Fibroblast of lung (primary cell): ENCODE data around the gene TCF7L1. TPM values are rescaled to one million over a fixed set of nuclear protein-coding genes. Genes with fewer than 3 reads are reported as not detected.

Experiments used
- DNase-seq, 2 donors: peaks; one replicate each; pipeline versions ENCODE4 v3.0.0 to v3.0.0-alpha.2; 2010; ENCODE audit warnings: low read depth in 2 of 2
- H2AFZ ChIP-seq: 2 replicates; pipeline ENCODE4 v1.5.1; 2012; ENCODE audit warnings: low read length, control low read depth, inconsistent platforms
- H3K27ac ChIP-seq: 2 replicates; pipeline ENCODE4 v1.5.1; 2011; ENCODE audit warnings: low read length, control low read depth; ENCODE audit not compliant: insufficient read depth
- H3K27me3 ChIP-seq: 2 replicates; pipeline ENCODE4 v1.5.1; 2011; ENCODE audit warnings: mild to moderate bottlenecking, low read length; ENCODE audit not compliant: control insufficient read depth, insufficient read depth
- H3K36me3 ChIP-seq: 2 replicates; pipeline ENCODE4 v1.5.1; 2011; ENCODE audit warnings: low read length; ENCODE audit not compliant: control insufficient read depth, insufficient read depth
- H3K4me1 ChIP-seq: 2 replicates; pipeline ENCODE4 v1.5.1; 2011; ENCODE audit warnings: low read length; ENCODE audit not compliant: control insufficient read depth, insufficient read depth; ENCODE audit errors: extremely low read depth
- H3K4me2 ChIP-seq: 2 replicates; pipeline ENCODE4 v1.5.1; 2011; ENCODE audit warnings: low read length, control low read depth; ENCODE audit not compliant: insufficient read depth; ENCODE audit errors: extremely low read depth
- H3K4me3 ChIP-seq, 4 experiments: fragments of 200-600 bp in 1 of 4; sonication (generic) in 1 of 4; replicated peaks in 1 of 4; 2 replicates each; pipeline ENCODE4 v1.5.1; 2011 to 2016; ENCODE audit warnings: low read length in 4 of 4, low read depth in 3 of 4, mild to moderate bottlenecking in 3 of 4, control low read depth in 2 of 4, inconsistent platforms in 1 of 4, mixed read lengths in 1 of 4; ENCODE audit not compliant: insufficient read depth in 1 of 4; ENCODE audit errors: control extremely low read depth in 1 of 4
- H3K79me2 ChIP-seq: 2 replicates; pipeline ENCODE4 v1.5.1; 2012; ENCODE audit warnings: mild to moderate bottlenecking, low read length, inconsistent platforms; ENCODE audit not compliant: control insufficient read depth, insufficient read depth
- H3K9ac ChIP-seq: 2 replicates; pipeline ENCODE4 v1.5.1; 2011; ENCODE audit warnings: mild to moderate bottlenecking, low read length, control low read depth; ENCODE audit not compliant: insufficient read depth
- H3K9me3 ChIP-seq: 2 replicates; pipeline ENCODE4 v1.5.1; 2012; ENCODE audit warnings: low read depth, low read length; ENCODE audit not compliant: control insufficient read depth, insufficient read depth
- H4K20me1 ChIP-seq: 2 replicates; pipeline ENCODE4 v1.5.1; 2011; ENCODE audit warnings: low read length; ENCODE audit not compliant: control insufficient read depth, insufficient read depth; ENCODE audit errors: extremely low read depth
- CTCF ChIP-seq, 2 donors: IDR thresholded peaks in 1 of 2; conservative IDR thresholded peaks in 1 of 2; 1 replicate in 1 of 2; 2 replicates in 1 of 2; pipeline ENCODE4 v1.5.1; 2011 to 2012; ENCODE audit warnings: low read length in 2 of 2, control low read depth in 1 of 2, inconsistent platforms in 1 of 2, low read depth in 1 of 2, mild to moderate bottlenecking in 1 of 2
- EZH2 ChIP-seq: IDR thresholded peaks from 2 replicates; pipeline ENCODE4 v1.5.1; 2012; ENCODE audit warnings: low read length, control low read depth, mild to moderate bottlenecking; ENCODE audit errors: missing control alignments
- polyA plus RNA-seq, 2 donors: library from polyadenylated mRNA; depleted of rRNA in 1 of 2; stranded (reverse) in 1 of 2; unstranded in 1 of 2; fragments of >200 nt; gene quantifications; 2 replicates each; pipeline ENCODE4 v1.2.1, GENCODE V29; 2011 to 2012; ENCODE audit warnings: missing spikeins in 1 of 2
- total RNA-seq: library from RNA; depleted of rRNA; stranded (reverse); fragments of >200 nt; gene quantifications from 2 replicates; pipeline ENCODE4 v1.2.1, GENCODE V29; 2014

TCF7L1 gene
- total and polyA plus RNA-seq, 2 donors (not counting 1 experiment from before 2014, with no cell fraction given), result 0.83 to 1.5 TPM

- Histone ChIP-seq H3K36me3 (no peaks in the 10 kb centered on the region), H3K4me1 (no peaks in the 10 kb centered on the region), H3K27ac (no peak overlapping the region), H2AFZ (no peak overlapping the region), H4K20me1 (no peaks in the 10 kb centered on the region), H3K9ac (no peak overlapping the region), H3K4me3 (no peak overlapping the region), H3K4me2 (no peak overlapping the region), H3K79me2 (no peaks in the 10 kb centered on the region), H3K9me3 (no peaks in the 10 kb centered on the region), H3K27me3 (no peaks in the 10 kb centered on the region)
- DNase-seq, result peak; percentile 32 to 45
- no peak for TF ChIP-seq CTCF (conservative IDR thresholded peaks at IDR 0.05 in 1 of 2, IDR thresholded peaks at IDR 0.05 in 1 of 2; ENCODE audit: low read depth in 1 of 2, low read length in 2 of 2)
- TF ChIP-seq EZH2, result no peak
Measured at GRCh38 chr2:85183479-85183878, 50.3 kb downstream of the TCF7L1 start.

GRCh38 chr2:85184231-85184630, 51.0 kb downstream of the TCF7L1 start:
- Histone ChIP-seq H3K9me3 (no peaks in the 10 kb centered on the region), H3K4me2 (no peak overlapping the region), H3K4me1 (no peaks in the 10 kb centered on the region), H4K20me1 (no peaks in the 10 kb centered on the region), H3K36me3 (no peaks in the 10 kb centered on the region), H3K27me3 (no peaks in the 10 kb centered on the region), H3K27ac (no peak overlapping the region), H2AFZ (no peak overlapping the region), H3K4me3 (no peak overlapping the region), H3K9ac (no peak overlapping the region), H3K79me2 (no peaks in the 10 kb centered on the region)
- DNase-seq, result no peak
- no peak for TF ChIP-seq CTCF (conservative IDR thresholded peaks at IDR 0.05 in 1 of 2, IDR thresholded peaks at IDR 0.05 in 1 of 2; ENCODE audit: low read depth in 1 of 2, low read length in 2 of 2)
- TF ChIP-seq EZH2, result no peak

- Histone ChIP-seq H4K20me1 (no peaks in the 10 kb centered on the region), H3K79me2 (no peaks in the 10 kb centered on the region)
Measured at GRCh38 chr2:85184990-85185389, 51.8 kb downstream of the TCF7L1 start.

More at GRCh38 chr2:85184990-85185389, 51.8 kb downstream of the TCF7L1 start:
- no peak for DNase-seq
- no peak overlapping the region for H3K27ac ChIP-seq
- no peak for TF ChIP-seq CTCF (conservative IDR thresholded peaks at IDR 0.05 in 1 of 2, IDR thresholded peaks at IDR 0.05 in 1 of 2; ENCODE audit: low read depth in 1 of 2, low read length in 2 of 2)
- no peak for TF ChIP-seq EZH2
- H2AFZ ChIP-seq, result no peak overlapping the region
- no peak overlapping the region for H3K9ac ChIP-seq
- H3K9me3 ChIP-seq, result no peaks in the 10 kb centered on the region
- H3K4me1 ChIP-seq, result no peaks in the 10 kb centered on the region
- no peaks in the 10 kb centered on the region for H3K36me3 ChIP-seq
- no peak overlapping the region for H3K4me3 ChIP-seq
- H3K4me2 ChIP-seq, result no peak overlapping the region
- no peaks in the 10 kb centered on the region for H3K27me3 ChIP-seq
